ENCODE data around the gene JARID2. TPM values are rescaled to one million over a fixed set of nuclear protein-coding genes. Genes with fewer than 3 reads are reported as not detected.
A peak's percentile ranks its signal among the peaks of the same experiment; 100 is the strongest.

JARID2 gene
- total RNA-seq, 1 donor from 2014 or later: 57.7 TPM

DNA sequence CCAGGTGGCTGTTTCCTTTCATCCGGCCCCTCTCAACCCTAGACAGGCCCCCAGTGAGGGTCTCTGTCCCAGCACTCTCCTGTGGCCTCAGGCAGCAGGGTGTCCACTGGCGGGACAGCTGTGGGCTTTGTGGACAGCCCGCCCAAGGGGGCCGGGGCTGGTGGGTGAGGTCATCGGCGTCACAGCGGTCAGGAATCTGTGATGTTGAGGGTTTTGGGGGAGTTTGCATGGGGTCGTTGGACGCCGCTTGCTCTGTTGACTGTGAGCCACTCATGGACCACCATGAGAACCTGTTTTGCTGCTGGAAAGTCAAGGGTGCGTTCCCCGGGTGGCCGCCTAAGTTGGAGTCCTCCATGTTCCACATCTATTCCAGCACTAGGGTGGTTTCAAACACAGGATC is 270.5 kb downstream of the JARID2 start:
- no peaks in the 10 kb centered on the region for H3K9me3 Mint-ChIP-seq
- peaks cover 5% of the 10 kb centered on the region for H3K4me1 Mint-ChIP-seq (ENCODE audit: low read depth)
- DNase-seq (ENCODE audit: low spot score): no peak
- no peak overlapping the region for H3K27ac Mint-ChIP-seq
- no peak overlapping the region for H3K4me3 Mint-ChIP-seq (ENCODE audit: low read depth)
- H3K36me3 Mint-ChIP-seq (ENCODE audit: low read depth): peaks cover 89% of the 10 kb centered on the region
- intact Hi-C loops (cut with micrococcal nuclease): no loop called here
- no peaks in the 10 kb centered on the region for H3K27me3 Mint-ChIP-seq (ENCODE audit: low read depth)

DNA sequence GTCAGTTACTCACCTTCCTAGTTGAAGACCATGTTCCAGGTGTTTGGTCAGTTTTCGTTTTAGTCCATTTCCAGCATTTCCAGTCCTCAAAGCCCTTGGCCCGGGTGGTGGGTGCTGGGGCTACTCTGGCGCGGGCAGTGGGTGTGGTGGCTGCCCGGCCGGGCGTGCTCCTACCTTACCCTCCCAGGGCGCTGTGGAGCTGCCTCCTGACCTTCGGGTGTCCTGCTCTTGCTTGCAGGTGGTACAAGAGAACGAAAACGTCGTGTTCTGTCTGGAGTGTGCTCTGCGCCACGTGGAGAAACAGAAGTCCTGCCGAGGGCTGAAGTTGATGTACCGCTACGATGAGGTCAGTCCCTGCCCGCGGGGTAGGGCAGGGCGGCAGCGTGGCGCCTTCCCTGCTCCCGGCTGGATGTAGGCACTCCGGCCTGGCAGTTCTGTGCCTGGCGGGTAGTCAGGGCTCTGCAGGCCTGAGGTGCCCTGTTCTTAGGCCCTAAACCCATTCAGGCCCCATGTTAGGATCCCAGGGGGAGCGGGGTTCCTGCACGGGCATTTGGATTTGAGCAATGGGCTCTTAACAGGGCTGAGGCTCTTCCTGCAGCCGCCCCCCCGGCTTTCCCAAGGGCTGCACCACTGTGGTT is 271.2 kb downstream of the JARID2 start:
- Mint-ChIP-seq H3K9me3 (no peaks in the 10 kb centered on the region), H3K27me3 (ENCODE audit: low read depth) (no peaks in the 10 kb centered on the region), H3K27ac (no peak overlapping the region), H3K4me3 (ENCODE audit: low read depth) (no peak overlapping the region), H3K36me3 (ENCODE audit: low read depth) (peaks cover 87% of the 10 kb centered on the region), H3K4me1 (ENCODE audit: low read depth) (peaks cover 9% of the 10 kb centered on the region)
- no peak for DNase-seq (ENCODE audit: low spot score)
- intact Hi-C loops (cut with micrococcal nuclease): no loop called here

DNA sequence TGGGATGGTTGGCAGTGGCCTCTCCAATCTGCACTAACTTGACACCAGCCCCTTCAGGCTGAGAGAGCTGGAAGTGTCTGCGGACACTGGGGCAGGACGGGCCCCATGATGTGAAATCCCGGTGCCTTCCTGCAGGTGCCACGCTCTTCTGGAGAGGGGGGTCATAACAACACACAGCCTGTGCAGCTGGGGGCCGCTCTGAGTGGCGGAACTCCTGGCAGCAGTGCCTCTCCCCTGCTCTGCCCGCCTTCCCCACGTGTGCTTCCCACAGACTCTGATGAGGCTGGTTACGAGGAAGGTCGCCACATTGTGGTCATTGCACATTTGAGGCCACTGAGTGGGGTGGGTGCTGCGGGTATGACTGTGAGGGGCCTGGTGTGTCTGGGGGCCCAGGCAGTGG is 271.7 kb downstream of the JARID2 start:
- peaks cover 87% of the 10 kb centered on the region for H3K36me3 Mint-ChIP-seq (ENCODE audit: low read depth)
- peaks cover 14% of the 10 kb centered on the region for H3K4me1 Mint-ChIP-seq (ENCODE audit: low read depth)

DNA sequence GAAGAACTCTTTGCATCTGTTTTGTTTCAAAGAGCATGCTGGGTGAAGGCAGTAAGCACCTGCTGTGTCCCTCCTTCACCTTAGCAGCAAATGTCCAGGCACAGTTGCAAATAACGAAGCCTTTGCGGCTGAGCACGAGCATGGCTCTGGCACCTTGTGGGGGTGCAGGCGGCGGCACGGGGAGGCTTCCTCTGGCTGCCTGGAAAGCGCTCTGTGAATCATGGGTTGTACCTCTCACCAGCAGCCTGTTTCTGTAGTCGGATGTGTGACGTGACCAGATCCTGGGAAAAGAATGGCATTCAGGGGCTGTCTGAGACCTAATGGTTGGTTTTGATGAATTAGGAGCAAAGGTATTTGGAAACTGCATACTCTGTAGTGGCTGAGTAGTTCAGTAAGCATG is 272.2 kb downstream of the JARID2 start:
- no peak for DNase-seq (ENCODE audit: low spot score)
- intact Hi-C loops (cut with micrococcal nuclease): no loop called here
- peaks cover 17% of the 10 kb centered on the region for H3K4me1 Mint-ChIP-seq (ENCODE audit: low read depth)
- H3K27ac Mint-ChIP-seq: no peak overlapping the region
- H3K9me3 Mint-ChIP-seq: no peaks in the 10 kb centered on the region
- no peak overlapping the region for H3K4me3 Mint-ChIP-seq (ENCODE audit: low read depth)
- H3K27me3 Mint-ChIP-seq (ENCODE audit: low read depth): no peaks in the 10 kb centered on the region
- H3K36me3 Mint-ChIP-seq (ENCODE audit: low read depth): peaks cover 87% of the 10 kb centered on the region

More for the DNA sequence above, 271.7 kb downstream of the JARID2 start:
- Mint-ChIP-seq H3K9me3 (no peaks in the 10 kb centered on the region), H3K27ac (no peak overlapping the region), H3K27me3 (ENCODE audit: low read depth) (no peaks in the 10 kb centered on the region), H3K4me3 (ENCODE audit: low read depth) (no peak overlapping the region)
- no peak for DNase-seq (ENCODE audit: low spot score)
- intact Hi-C loops (cut with micrococcal nuclease): no loop called here

DNA sequence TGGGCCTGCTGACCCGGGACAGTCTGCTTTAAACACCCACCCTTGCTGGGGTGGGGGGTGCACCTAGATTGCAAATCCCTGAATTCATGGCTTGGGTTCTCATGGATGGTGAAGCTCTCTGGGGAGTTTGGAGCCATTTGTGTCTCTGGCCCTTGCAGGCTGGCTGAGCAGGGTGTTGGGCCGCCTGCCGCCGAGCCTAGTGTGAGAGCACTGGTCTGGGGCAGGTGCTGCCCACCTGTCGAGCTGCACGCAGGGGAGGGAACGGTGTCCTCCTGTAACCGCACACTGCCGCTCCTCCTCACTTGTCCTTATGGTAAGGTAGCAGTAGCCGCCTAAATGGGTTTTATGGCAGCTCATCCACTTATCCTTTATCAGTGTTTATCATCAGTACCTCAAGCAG is 273.0 kb downstream of the JARID2 start:
- no peaks in the 10 kb centered on the region for H3K9me3 Mint-ChIP-seq
- H3K27me3 Mint-ChIP-seq (ENCODE audit: low read depth): no peaks in the 10 kb centered on the region
- no peak for DNase-seq (ENCODE audit: low spot score)
- H3K4me1 Mint-ChIP-seq (ENCODE audit: low read depth): peaks cover 17% of the 10 kb centered on the region
- H3K27ac Mint-ChIP-seq: peak overlapping the region; percentile 2
- no peak overlapping the region for H3K4me3 Mint-ChIP-seq (ENCODE audit: low read depth)
- H3K36me3 Mint-ChIP-seq (ENCODE audit: low read depth): peaks cover 89% of the 10 kb centered on the region
- intact Hi-C loops (cut with micrococcal nuclease): no loop called here

DNA sequence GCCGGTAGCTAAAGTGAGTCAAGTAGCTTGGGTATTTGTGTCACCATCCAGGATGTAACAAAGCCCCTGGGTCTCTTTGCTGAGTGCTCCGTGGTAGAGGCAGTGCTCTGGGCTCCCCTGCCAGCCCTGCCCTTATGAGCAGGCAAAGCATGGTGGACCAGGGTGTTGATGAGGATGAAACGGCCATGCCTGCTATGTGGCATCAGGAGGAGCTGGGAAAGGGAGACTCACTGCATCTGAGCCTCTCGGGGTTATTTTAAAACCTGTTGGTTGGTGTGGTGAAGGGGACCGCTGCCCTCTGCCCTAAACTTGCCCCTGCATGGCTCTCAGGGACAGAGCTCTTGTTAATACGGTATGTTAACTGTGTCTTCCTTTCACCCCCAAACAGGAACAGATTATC is 273.8 kb downstream of the JARID2 start:
- peak overlapping the region; percentile 2 for H3K27ac Mint-ChIP-seq
- H3K9me3 Mint-ChIP-seq: no peaks in the 10 kb centered on the region
- H3K27me3 Mint-ChIP-seq (ENCODE audit: low read depth): no peaks in the 10 kb centered on the region
- H3K4me3 Mint-ChIP-seq (ENCODE audit: low read depth): no peak overlapping the region
- no peak for DNase-seq (ENCODE audit: low spot score)
- peaks cover 87% of the 10 kb centered on the region for H3K36me3 Mint-ChIP-seq (ENCODE audit: low read depth)
- intact Hi-C loops (cut with micrococcal nuclease): loop anchor here (5.0 to 10.0 kb wide), 2 partner anchors 103 to 685 kb away; no protein-coding TSS in a partner anchor
- H3K4me1 Mint-ChIP-seq (ENCODE audit: low read depth): peaks cover 14% of the 10 kb centered on the region

DNA sequence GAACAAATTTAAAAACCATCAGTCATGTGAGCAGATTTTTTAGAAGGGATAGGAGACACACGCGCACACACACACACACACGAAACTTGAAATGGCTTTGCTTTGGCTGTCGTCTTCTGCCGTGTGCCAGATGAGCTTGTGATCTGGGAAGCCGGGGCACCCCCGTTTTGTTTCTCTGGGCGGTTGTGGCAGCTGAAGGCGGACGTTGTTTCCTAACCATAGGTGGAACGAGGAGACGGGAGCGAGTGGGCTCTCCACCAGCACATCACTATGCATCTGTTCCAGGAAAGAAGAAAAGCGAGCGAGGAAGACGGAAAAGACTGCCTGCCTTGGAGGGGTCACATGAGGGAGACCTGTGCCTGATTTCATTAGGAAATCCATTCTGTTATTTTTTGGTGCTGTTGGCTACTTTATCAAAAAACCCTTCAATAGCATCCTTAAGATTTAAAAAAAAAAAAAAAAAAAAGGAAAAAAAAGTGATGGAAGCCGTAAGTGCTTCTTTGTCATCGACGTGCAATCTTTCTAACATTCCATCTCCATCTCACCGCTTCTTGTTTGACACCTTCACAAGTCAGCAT is 274.8 kb downstream of the JARID2 start:
- Mint-ChIP-seq H3K9me3 (no peaks in the 10 kb centered on the region), H3K27me3 (ENCODE audit: low read depth) (no peaks in the 10 kb centered on the region), H3K36me3 (ENCODE audit: low read depth) (peaks cover 85% of the 10 kb centered on the region), H3K4me1 (ENCODE audit: low read depth) (peaks cover 12% of the 10 kb centered on the region), H3K27ac (no peak overlapping the region), H3K4me3 (ENCODE audit: low read depth) (no peak overlapping the region)
- intact Hi-C loops (cut with micrococcal nuclease): loop anchor here (5.0 to 10.0 kb wide), 2 partner anchors 102 to 684 kb away; no protein-coding TSS in a partner anchor
- no peak for DNase-seq (ENCODE audit: low spot score)

DNA sequence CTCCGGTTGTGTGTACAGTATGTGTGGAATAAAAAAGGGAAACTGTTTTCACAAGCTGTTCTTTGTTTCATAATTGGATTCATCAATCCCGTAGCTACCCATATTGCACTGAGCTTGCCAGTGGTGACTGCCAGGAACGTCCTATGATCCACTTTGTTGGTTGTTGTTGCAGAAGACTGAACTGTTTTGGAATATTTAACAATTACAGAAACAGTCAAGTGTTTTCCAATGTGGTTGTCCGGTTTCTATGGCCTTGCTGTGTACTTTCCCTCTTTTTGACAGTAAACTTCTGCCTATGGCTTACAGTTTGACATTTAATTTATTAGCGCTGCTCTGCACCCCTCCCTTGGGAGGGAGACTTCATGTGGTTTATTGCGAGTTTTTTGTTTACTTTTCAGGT is 275.7 kb downstream of the JARID2 start:
- intact Hi-C loops (cut with micrococcal nuclease): loop anchor here (5.0 to 10.0 kb wide), 2 partner anchors 101 to 683 kb away; no protein-coding TSS in a partner anchor
- Mint-ChIP-seq H3K36me3 (ENCODE audit: low read depth) (peaks cover 85% of the 10 kb centered on the region), H3K27ac (no peak overlapping the region)

DNA sequence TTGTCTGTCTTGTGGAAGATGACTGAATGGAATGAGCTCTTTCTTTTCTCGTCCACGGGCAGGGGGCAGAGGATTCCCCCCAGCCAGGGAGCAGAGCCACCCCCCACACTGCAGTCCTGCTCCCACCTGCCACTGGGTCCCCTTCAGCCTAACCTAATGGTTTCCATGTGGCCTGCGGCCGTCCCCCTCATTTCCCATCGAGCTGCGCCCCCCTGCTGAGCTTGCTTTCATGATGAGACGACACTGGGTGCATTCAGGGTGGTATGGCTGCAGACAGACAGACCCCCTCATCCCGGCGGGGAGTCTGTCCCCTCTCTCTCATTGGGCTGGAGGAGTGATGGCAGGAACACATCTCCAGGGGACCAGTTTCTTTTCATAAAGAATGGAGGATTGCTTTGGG is 276.2 kb downstream of the JARID2 start:
- intact Hi-C loops (cut with micrococcal nuclease): loop anchor here (5.0 to 10.0 kb wide), 2 partner anchors 100 to 683 kb away; no protein-coding TSS in a partner anchor
- Mint-ChIP-seq H3K9me3 (no peaks in the 10 kb centered on the region), H3K36me3 (ENCODE audit: low read depth) (peaks cover 81% of the 10 kb centered on the region), H3K27ac (peak overlapping the region; percentile 28), H3K4me3 (ENCODE audit: low read depth) (no peak overlapping the region), H3K4me1 (ENCODE audit: low read depth) (peaks cover 12% of the 10 kb centered on the region), H3K27me3 (ENCODE audit: low read depth) (no peaks in the 10 kb centered on the region)
- no peak for DNase-seq (ENCODE audit: low spot score)

More for the DNA sequence above, 275.7 kb downstream of the JARID2 start:
- DNase-seq (ENCODE audit: low spot score): no peak
- H3K4me1 Mint-ChIP-seq (ENCODE audit: low read depth): peaks cover 12% of the 10 kb centered on the region
- H3K4me3 Mint-ChIP-seq (ENCODE audit: low read depth): no peak overlapping the region
- no peaks in the 10 kb centered on the region for H3K9me3 Mint-ChIP-seq
- no peaks in the 10 kb centered on the region for H3K27me3 Mint-ChIP-seq (ENCODE audit: low read depth)

DNA sequence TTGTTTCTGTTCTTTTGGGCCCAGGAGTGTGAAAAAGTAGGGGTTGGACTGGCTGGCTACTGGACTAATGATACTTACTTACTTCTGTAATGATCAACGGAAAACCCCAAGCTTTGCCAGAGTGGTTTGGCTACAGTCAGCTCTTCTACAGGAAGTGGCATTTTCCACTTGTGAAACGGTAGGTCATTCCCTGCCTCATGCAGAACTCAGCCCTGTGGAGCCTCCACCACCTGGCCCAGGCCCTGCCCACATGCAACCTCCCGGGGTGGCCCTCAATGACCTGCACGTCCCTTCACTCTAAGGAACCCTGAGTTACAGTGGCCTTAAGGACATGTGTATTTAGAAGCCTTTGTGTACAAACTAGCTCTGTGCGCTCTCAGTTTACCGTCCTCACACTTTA is 276.6 kb downstream of the JARID2 start:
- Mint-ChIP-seq H3K27me3 (ENCODE audit: low read depth) (no peaks in the 10 kb centered on the region), H3K4me1 (ENCODE audit: low read depth) (peaks cover 12% of the 10 kb centered on the region), H3K4me3 (ENCODE audit: low read depth) (no peak overlapping the region), H3K36me3 (ENCODE audit: low read depth) (peaks cover 82% of the 10 kb centered on the region), H3K27ac (peak overlapping the region; percentile 28), H3K9me3 (no peaks in the 10 kb centered on the region)
- DNase-seq (ENCODE audit: low spot score): no peak
- intact Hi-C loops (cut with micrococcal nuclease): loop anchor here (5.0 to 10.0 kb wide), 2 partner anchors 100 to 682 kb away; no protein-coding TSS in a partner anchor

DNA sequence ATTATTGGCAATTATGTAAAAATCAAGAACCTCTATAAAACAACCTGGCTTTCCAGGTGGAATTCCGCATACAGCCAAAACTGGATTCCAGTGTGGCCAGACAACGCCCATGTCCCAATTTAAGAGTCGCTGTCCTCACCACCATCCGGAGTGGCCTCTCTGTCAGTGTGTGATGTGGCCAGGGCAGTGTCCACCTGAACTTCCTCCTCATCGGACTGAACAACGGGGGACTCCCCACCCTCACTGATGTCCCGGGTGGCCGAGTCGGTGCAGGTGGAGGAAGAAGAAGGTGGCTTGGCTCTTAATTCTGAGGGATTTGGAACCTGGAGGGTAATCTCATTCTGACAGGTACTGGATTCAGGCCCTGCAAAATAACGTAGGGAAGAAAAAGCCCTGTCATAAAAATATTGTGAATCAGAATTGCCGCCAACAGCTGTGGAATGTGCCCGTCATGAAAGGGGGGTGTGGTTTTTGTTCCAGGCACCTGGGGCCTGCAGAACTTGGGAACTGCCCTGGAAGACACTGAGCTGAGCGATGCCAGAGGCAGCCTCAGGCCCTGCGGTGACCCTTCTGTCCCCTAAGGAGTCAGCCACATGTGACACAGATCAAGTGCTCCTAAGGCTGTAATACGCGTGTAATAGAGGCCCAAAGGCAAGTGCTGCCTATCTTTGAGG is 277.1 kb downstream of the JARID2 start:
- Mint-ChIP-seq H3K27ac (peak overlapping the region; percentile 28), H3K9me3 (no peaks in the 10 kb centered on the region), H3K27me3 (ENCODE audit: low read depth) (no peaks in the 10 kb centered on the region), H3K4me1 (ENCODE audit: low read depth) (peaks cover 12% of the 10 kb centered on the region), H3K36me3 (ENCODE audit: low read depth) (peaks cover 82% of the 10 kb centered on the region), H3K4me3 (ENCODE audit: low read depth) (no peak overlapping the region)
- intact Hi-C loops (cut with micrococcal nuclease): loop anchor here (5.0 to 10.0 kb wide), 2 partner anchors 99 to 682 kb away; no protein-coding TSS in a partner anchor
- no peak for DNase-seq (ENCODE audit: low spot score)

DNA sequence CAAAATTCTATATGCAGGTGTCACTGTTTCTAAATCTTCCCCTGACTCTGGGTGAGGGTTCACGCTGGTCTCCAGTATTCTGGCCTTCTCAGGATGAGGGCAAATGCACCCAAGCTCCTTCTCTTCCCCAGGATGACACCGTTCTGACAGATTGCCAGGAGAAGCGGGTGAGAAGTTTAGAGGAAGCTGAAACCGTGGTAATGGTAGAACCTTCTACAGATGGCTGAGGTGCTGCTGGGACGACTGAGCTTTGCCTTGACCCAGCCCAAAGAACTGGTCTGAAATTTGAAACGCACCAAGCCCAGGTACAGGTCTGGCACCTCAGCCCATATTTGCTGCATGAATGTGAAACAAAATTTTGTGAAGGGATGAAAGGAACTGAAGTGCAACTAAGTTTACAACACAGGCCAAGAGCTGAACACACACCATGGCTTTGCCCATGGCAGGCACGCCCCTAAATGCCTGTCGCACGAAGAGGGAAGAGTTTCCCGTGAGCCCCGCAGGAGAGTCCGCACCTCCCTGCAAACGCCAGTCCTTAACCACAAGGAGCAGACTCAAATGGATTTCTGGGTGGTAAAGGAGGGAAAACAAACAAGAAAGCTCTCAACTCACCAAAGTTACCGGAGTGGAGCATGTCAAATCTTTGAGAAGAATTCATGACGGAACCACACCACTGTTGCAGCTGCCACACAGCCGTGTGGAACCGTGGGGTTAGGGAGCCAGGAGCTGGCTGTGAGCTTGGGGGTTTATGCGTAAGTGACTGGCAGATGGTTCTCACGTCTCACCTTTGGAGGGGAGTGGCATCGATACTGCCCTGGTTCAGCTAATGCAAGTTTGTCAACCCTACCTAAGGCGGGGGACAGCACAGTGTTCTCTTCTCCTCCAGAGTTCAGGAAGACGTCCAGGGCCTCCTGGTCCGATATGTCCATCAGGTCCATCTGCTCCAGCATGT is 278.1 kb downstream of the JARID2 start:
- H3K27me3 Mint-ChIP-seq (ENCODE audit: low read depth): no peaks in the 10 kb centered on the region
- intact Hi-C loops (cut with micrococcal nuclease): loop anchor here (5.0 to 10.0 kb wide), 2 partner anchors 98 to 681 kb away; no protein-coding TSS in a partner anchor

More for the DNA sequence above, 278.1 kb downstream of the JARID2 start:
- no peak for DNase-seq (ENCODE audit: low spot score)
- Mint-ChIP-seq H3K4me1 (ENCODE audit: low read depth) (peaks cover 12% of the 10 kb centered on the region), H3K4me3 (ENCODE audit: low read depth) (no peak overlapping the region), H3K9me3 (no peaks in the 10 kb centered on the region), H3K27ac (no peak overlapping the region), H3K36me3 (ENCODE audit: low read depth) (peaks cover 73% of the 10 kb centered on the region)

Data from activated T-helper 2 cell treated with anti-CD3 and anti-CD28 coated beads, Interferon-gamma antibody, Interleukin-2, Interleukin-4, amounts not matched to agents 10 μg/mL and 5 μg/mL and 100 μg/mL, durations not matched to agents 14 hours and 24 hours and 36 hours (primary cell).